ENCODE data around the gene MYZAP.

The MYZAP gene

DNA sequence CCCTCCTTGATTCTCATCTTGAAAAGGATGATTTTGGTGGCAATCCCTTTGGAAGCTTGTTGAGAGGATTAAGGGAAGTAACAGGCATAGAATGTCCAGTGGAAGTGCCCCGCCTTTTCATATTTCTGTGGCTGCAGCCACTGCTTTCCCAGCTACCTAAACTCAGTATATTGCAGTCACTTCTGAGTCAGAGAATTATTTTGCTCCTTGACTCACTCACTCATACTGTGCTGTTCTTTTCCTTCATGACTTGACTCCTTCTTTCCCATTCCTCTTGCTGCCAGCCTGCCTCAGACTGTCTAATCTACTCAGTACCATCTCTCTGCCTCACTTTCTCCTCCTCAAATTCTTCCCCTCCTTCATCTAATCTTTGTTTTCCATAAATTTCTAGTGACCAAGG lies 88.3 kb downstream of the MYZAP start:
- ChIA-PET POLR2A (interaction anchor here (0.6 kb wide), 1 partner anchor 17 kb away, joined by 3 read pairs; no protein-coding TSS in a partner anchor), CTCF (interaction anchor here (1.3 to 2.8 kb wide), 3 partner anchors 120 to 390 kb away, joined by 3 to 11 read pairs (median 5); no protein-coding TSS in a partner anchor)
- DNase-seq (ENCODE audit: low read depth, low spot score), result no peak
- H3K4me3 ChIP-seq (ENCODE audit: low read depth, low read length), result no peak overlapping the region
- TF ChIP-seq CTCF (IDR thresholded peaks at IDR 0.05; ENCODE audit: insufficient read depth, low read length, missing control alignments), result no peak

GRCh38 chr15:57681011-57681410 lies 89.3 kb downstream of the MYZAP start:
- ChIA-PET POLR2A (no interaction called here), CTCF (interaction anchor here (1.9 to 2.8 kb wide), 2 partner anchors 121 to 180 kb away, joined by 9 to 11 read pairs; no protein-coding TSS in a partner anchor)
- TF ChIP-seq CTCF (IDR thresholded peaks at IDR 0.05; ENCODE audit: insufficient read depth, low read length, missing control alignments), result no peak
- no peak overlapping the region for H3K4me3 ChIP-seq (ENCODE audit: low read depth, low read length)
- DNase-seq (ENCODE audit: low read depth, low spot score), result no peak

DNA sequence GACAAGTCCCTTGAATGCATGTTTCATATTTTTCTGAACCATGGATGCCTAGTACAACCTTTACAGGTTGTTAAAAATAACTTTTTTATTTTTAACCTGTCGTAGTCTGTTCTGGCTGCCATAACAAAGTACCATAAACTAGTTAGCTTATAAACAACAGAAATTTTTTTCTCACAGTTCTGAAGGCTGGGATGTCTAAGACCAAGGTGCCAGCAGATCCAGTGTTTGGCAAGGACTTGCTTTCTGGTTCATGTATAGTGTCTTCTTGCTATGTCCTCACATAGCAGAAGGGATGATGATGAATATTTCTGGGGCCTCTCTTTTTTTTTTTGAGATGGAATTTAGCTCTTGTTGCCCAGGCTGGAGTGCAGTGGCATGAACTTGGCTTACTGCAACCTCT lies 91.8 kb downstream of the MYZAP start:
- CTCF ChIA-PET, result interaction anchor here (0.7 to 1.3 kb wide), 2 partner anchors 15 to 23 kb away, joined by 3 read pairs; partner anchors contain the start of gene POLR2M
- POLR2A ChIA-PET, result interaction anchor here (0.8 kb wide), 1 partner anchor 24 kb away, joined by 4 read pairs; no protein-coding TSS in a partner anchor
- TF ChIP-seq CTCF (IDR thresholded peaks at IDR 0.05; ENCODE audit: insufficient read depth, low read length, missing control alignments), result no peak
- DNase-seq (ENCODE audit: low read depth, low spot score), result no peak
- H3K4me3 ChIP-seq (ENCODE audit: low read depth, low read length), result no peak overlapping the region

- ChIA-PET CTCF (interaction anchor here (1.3 kb wide), 2 partner anchors 18 to 22 kb away, joined by 3 read pairs; partner anchors contain the start of gene POLR2M), POLR2A (interaction anchor here (0.8 kb wide), 1 partner anchor 23 kb away, joined by 4 read pairs; no protein-coding TSS in a partner anchor)
- no peak overlapping the region for H3K4me3 ChIP-seq (ENCODE audit: low read depth, low read length)
- DNase-seq (ENCODE audit: low read depth, low spot score), result no peak
- TF ChIP-seq CTCF (IDR thresholded peaks at IDR 0.05; ENCODE audit: insufficient read depth, low read length, missing control alignments), result no peak
Measured at GRCh38 chr15:57684491-57685151, 92.9 kb downstream of the MYZAP start.

GRCh38 chr15:57685306-57686095 lies 93.8 kb downstream of the MYZAP start:
- TF ChIP-seq CTCF (IDR thresholded peaks at IDR 0.05; ENCODE audit: insufficient read depth, low read length, missing control alignments), result no peak
- ChIA-PET CTCF (interaction anchor here (1.0 to 1.3 kb wide), 4 partner anchors 8 to 385 kb away, joined by 3 read pairs; no protein-coding TSS in a partner anchor), POLR2A (no interaction called here)
- no peak for DNase-seq (ENCODE audit: low read depth, low spot score)
- H3K4me3 ChIP-seq (ENCODE audit: low read depth, low read length), result no peak overlapping the region

GRCh38 chr15:57686657-57687056 lies 95.0 kb downstream of the MYZAP start:
- CTCF ChIA-PET, result interaction anchor here (0.7 to 1.0 kb wide), 3 partner anchors 8 to 384 kb away, joined by 3 read pairs; no protein-coding TSS in a partner anchor
- no peak for TF ChIP-seq CTCF (IDR thresholded peaks at IDR 0.05; ENCODE audit: insufficient read depth, low read length, missing control alignments)
- POLR2A ChIA-PET, result no interaction called here
- no peak for DNase-seq (ENCODE audit: low read depth, low spot score)
- no peak overlapping the region for H3K4me3 ChIP-seq (ENCODE audit: low read depth, low read length)
